GM12873 (cell line): ENCODE measurements around the gene TLE3.
A peak's percentile ranks its signal among the peaks of the same experiment; 100 is the strongest.

Experiments used
- TF ChIP-seq, protein P1 (sequence below): IDR thresholded peaks from 2 replicates; pipeline ENCODE4 v1.5.1; 2012; ENCODE audit warnings: low read depth, mild to moderate bottlenecking, moderate library complexity, low read length, control low read depth; ENCODE audit not compliant: insufficient read depth; ENCODE audit errors: missing control alignments

TLE3 gene

DNA sequence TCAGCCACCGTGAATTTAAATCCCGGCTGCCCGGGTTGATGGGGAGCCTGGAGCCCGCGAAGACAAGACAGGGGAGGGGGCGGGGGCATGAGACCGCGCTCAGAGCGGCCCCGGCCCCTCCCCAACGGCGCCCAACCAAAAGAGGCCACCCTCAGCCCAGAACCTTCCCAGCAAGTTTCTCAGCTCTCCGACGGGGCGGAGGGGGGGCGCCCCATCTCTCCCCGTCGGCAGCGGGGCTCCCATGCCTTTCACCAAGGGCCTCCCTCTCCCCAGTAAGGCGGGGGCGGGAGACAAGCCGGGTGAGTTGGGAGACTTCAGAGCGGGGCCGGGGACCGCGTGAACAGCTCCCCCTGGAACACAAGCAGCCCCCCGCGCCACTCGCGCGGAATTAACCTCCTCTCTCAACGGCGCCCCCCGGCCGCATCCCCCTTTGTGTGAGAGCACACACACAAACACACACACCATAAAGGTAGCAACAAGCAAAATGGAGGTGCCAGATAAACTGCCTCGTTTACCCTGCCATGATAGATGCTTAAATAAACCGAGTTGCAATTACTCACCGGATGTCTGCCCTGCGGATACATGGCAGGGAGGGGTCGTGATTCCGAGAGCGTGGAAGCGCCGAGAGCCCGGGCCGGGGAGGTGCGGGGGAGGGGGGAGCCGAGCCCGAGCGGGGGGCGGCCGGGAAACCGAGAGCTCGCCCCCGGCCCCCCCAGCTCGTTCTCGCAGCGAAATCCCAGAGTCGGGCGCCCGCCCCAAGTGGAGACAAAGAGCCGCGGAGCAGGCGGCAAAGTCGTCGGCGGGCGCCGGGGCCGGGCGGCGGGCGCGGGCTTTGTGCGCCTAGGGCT lies 1.3 kb downstream of the TLE3 start:
- TF ChIP-seq, protein P1, sequence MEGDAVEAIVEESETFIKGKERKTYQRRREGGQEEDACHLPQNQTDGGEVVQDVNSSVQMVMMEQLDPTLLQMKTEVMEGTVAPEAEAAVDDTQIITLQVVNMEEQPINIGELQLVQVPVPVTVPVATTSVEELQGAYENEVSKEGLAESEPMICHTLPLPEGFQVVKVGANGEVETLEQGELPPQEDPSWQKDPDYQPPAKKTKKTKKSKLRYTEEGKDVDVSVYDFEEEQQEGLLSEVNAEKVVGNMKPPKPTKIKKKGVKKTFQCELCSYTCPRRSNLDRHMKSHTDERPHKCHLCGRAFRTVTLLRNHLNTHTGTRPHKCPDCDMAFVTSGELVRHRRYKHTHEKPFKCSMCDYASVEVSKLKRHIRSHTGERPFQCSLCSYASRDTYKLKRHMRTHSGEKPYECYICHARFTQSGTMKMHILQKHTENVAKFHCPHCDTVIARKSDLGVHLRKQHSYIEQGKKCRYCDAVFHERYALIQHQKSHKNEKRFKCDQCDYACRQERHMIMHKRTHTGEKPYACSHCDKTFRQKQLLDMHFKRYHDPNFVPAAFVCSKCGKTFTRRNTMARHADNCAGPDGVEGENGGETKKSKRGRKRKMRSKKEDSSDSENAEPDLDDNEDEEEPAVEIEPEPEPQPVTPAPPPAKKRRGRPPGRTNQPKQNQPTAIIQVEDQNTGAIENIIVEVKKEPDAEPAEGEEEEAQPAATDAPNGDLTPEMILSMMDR: no peak

DNA sequence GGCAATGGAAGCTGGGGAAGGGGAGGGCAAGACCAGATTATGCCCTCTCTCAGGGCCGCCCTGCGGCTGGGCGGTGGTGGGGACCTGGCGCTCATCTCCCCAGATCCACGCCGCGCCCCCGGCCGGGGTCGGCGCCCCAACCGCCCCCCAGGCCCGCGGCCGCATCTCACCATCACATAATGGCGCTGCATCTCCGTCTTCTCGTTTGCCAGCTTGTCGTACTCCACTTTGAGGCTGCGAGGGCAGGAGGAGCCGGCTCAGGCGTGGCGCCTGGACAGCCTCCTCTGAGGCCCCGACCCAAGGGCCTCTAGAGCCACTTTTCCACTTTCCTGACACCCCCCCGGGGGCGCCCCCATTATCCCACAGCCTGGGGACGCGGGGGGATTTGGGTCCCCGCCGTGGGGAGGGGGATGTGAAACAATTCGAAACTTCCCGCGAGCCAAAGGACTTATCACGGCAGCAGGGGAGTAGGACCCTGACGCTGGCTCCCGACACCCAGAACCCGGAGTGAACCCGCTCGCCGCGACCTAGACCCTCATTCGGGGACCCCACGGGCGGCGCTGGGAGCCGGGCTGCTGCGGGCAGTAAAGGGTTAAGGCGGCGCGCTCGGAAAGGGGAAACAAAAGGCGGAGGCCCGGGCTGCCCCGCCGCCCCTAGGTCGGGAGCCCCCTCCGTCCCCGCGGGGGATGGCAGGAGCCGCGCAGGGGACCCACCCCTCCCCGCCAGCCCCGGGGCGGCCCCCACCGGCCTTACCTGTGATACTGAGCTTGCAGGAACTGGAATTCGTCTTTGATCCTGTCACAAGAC lies 2.1 kb downstream of the TLE3 start:
- TF ChIP-seq, protein P1: peak; percentile 34

DNA sequence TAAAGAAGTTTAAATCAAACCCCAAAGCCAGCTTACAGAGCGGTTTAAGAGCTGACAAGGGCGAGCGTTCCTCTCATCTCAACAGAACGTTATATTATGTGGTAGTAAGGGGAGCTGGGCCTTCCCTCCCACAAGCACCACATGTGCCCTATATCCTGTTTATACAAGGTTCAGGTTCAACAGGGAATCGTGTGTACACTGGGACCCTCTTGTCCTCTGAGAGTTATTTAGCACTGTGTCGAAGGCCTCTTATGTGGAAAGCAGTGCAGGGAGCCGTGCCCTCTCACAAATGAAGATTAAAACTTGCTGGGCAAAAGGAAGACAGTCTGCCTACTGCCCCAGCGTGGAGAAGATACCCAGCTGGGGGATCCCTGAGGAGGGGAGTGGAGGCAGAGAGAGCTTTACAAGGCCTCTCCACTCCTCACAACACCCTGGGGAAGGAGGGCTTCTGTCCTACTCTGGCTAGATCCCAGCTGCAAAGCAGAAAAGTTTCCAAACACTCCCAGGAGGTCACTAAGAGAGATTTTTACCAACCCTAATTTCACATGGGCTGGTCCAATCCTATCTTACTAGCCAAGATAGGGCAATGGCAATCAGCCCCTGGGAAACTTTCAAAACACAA lies 2.9 kb downstream of the TLE3 start:
- TF ChIP-seq, protein P1: no peak

DNA sequence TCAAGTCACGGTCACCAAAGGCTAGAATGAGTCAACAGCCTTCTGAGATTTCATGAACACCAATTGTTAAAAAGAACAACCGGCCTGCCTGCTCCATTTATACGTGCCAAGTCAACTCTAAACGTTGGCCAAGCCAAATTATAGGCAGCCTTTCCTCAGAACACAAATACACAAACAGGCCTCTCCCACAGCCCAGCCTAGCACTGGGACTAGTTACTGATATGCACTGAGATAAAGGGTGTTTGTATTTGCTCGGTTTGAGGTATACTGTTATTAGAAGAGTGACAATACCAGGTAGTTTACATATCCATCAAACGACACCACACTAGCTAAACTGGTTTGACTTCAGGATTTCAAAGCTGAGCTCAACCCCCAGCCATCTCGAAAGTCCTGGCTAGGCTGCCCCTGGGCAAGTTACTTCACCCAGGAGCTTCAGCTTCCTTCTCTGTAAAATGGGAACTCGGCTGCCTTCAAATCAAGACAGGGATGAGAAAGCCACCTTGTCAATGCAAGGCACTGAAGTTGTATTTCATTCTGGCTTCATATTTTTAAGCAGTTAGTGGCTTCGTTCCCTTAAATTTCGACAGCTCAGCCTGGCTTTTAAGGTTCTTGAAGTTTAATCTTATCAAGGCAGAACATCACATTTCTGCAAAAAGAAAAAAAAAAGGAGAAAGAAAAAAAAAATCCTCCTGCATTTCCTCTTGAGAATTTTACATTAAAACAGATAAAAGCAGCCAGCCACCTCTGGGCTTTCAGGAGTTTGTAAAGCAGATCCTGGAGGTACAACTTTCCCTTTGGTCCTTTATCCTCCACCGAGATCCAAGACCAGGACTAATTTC lies 4.0 kb downstream of the TLE3 start:
- TF ChIP-seq, protein P1: no peak

DNA sequence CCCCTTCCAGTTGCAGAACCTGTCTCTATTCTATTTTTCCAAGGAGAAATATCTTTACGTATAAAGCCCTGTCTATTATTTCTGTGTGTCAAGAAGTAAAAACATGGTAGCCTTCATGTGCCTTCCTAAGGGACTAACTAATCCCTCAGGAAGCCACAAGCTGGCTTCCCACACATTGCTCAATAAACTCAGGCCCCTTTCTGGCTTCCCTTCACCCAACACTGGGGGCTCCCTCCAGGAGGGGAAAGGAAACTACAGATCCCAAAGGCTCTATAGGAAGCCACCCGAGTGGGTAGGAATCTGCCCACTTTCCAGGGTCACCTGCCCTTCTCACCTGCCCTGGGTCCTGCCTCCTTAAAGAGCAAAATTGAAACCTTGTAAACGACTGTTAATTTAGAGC lies 4.6 kb downstream of the TLE3 start:
- TF ChIP-seq, protein P1: no peak

DNA sequence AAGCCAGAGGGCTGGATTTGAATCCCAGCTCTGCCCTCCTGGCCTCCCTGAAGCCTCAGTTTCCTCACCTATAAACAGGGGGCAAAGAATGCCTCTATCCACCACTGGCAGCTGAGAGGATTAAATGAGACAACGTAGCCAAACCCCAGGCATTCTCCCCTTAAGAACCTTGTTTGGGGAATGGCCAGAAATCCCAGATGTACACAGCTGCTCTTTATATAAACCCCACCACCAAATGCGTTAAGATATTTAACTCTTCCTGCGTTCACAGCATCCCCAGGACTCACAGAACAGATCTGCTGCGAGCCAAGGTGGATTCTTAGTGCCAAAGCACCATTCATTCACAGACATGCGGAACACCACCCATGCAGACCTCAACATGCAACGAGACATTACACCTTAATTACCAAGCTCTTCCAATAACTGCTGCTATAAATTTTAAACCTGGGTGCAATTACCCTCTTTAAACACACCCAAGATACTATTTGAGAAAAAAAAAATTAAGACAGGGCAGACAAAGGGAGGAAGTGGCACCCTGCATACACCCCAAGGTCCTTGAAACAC lies 5.2 kb downstream of the TLE3 start:
- TF ChIP-seq, protein P1: no peak
